H1 (cell line): ENCODE data around the gene NADSYN1. TPM values are rescaled to one million over a fixed set of nuclear protein-coding genes. Genes with fewer than 3 reads are reported as not detected.

Experiments used
- polyA plus RNA-seq, 7 experiments: library from polyadenylated mRNA; depleted of rRNA in 3 of 7; stranded (reverse) in 5 of 7; unstranded in 2 of 7; fragments of >200 nt in 5 of 7; fragments of 200-250 nt in 2 of 7; gene quantifications; 1 replicate in 5 of 7; 2 replicates in 1 of 7; 4 replicates in 1 of 7; pipeline versions ENCODE4 v1.2.1 to v1.2.3, GENCODE V29; 2011 to 2013; ENCODE audit warnings: missing spikeins in 2 of 7, mixed read lengths in 2 of 7
- total RNA-seq: library from RNA; stranded (reverse); fragmentation: NEBNext Ultra II Directional; extraction: Animal tissue kit (Norgen Biotek cat#: 25700); gene quantifications from 2 replicates; pipeline ENCODE4 v1.2.1, GENCODE V29; 2021
- TF ChIP-seq, protein P1 (sequence below): IDR thresholded peaks from 2 replicates; pipeline ENCODE4 v1.6.1; 2012; ENCODE audit warnings: inconsistent platforms

NADSYN1 gene
- total and polyA plus RNA-seq, 2 of the 8 experiments (the other 6 are each of a cell fraction or from before 2014, with no cell fraction given) = 38.3 to 38.6 TPM

DNA sequence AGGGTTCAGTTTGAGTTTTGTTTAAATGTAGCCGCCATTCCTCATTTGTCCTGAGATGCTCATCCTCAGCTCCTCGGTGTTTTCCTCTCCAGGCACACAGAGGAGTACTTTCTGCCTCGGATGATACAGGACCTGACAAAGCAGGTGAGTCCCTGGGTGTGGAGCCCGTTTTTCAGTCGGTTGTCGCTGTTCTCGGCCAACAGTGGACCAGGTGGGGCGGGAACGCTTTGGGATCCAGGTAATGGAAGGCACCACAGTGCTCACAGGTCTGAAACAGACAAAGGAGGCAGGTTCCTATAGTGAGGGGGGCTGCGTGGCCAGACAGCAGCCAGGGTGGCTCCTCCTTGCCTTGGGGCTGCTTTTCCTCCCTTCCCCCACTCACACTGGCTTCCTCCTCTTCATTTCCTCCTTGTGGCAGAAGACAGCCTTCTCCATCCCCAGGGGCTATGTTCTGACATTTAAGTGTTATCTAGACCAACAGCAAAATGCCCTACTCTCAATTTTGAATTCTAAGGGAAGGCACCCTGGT is 19.4 kb downstream of the NADSYN1 start (continued):
- TF ChIP-seq, protein P1, sequence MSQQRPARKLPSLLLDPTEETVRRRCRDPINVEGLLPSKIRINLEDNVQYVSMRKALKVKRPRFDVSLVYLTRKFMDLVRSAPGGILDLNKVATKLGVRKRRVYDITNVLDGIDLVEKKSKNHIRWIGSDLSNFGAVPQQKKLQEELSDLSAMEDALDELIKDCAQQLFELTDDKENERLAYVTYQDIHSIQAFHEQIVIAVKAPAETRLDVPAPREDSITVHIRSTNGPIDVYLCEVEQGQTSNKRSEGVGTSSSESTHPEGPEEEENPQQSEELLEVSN = no peak
